Epithelial cell of esophagus (primary cell): ENCODE measurements around the gene LYST.
"Not testable (repeated sequence)": the region's sequence is repeated elsewhere in the genome, so short reads cannot be mapped to it uniquely, and the experiment has no call there.

Experiments used
- DNase-seq: peaks from one replicate; pipeline ENCODE4 v3.0.0; 2010; ENCODE audit warnings: low read depth
- H3K4me3 ChIP-seq: 2 replicates; pipeline ENCODE4 v1.5.1; 2011; ENCODE audit warnings: mild to moderate bottlenecking, low read length, control low read depth
- TF ChIP-seq, protein P1 (sequence below): IDR thresholded peaks from 2 replicates; pipeline ENCODE4 v1.5.1; 2011; ENCODE audit warnings: low read depth, mild to moderate bottlenecking, low read length, control low read depth, inconsistent platforms; ENCODE audit not compliant: insufficient read depth; ENCODE audit errors: missing control alignments

The LYST gene, protein sequence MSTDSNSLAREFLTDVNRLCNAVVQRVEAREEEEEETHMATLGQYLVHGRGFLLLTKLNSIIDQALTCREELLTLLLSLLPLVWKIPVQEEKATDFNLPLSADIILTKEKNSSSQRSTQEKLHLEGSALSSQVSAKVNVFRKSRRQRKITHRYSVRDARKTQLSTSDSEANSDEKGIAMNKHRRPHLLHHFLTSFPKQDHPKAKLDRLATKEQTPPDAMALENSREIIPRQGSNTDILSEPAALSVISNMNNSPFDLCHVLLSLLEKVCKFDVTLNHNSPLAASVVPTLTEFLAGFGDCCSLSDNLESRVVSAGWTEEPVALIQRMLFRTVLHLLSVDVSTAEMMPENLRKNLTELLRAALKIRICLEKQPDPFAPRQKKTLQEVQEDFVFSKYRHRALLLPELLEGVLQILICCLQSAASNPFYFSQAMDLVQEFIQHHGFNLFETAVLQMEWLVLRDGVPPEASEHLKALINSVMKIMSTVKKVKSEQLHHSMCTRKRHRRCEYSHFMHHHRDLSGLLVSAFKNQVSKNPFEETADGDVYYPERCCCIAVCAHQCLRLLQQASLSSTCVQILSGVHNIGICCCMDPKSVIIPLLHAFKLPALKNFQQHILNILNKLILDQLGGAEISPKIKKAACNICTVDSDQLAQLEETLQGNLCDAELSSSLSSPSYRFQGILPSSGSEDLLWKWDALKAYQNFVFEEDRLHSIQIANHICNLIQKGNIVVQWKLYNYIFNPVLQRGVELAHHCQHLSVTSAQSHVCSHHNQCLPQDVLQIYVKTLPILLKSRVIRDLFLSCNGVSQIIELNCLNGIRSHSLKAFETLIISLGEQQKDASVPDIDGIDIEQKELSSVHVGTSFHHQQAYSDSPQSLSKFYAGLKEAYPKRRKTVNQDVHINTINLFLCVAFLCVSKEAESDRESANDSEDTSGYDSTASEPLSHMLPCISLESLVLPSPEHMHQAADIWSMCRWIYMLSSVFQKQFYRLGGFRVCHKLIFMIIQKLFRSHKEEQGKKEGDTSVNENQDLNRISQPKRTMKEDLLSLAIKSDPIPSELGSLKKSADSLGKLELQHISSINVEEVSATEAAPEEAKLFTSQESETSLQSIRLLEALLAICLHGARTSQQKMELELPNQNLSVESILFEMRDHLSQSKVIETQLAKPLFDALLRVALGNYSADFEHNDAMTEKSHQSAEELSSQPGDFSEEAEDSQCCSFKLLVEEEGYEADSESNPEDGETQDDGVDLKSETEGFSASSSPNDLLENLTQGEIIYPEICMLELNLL (N-terminal part only)

GRCh38 chr1:235866205-235866912 lies at the start of gene LYST:
Gene LYST (minus strand): TSS chr1:235866906. CDS start chr1:235830417, 36,489 bp downstream.
- peak; percentile 63 for DNase-seq
- H3K4me3 ChIP-seq: peak within 1 kb of the TSS; percentile 72
- TF ChIP-seq, protein P1, sequence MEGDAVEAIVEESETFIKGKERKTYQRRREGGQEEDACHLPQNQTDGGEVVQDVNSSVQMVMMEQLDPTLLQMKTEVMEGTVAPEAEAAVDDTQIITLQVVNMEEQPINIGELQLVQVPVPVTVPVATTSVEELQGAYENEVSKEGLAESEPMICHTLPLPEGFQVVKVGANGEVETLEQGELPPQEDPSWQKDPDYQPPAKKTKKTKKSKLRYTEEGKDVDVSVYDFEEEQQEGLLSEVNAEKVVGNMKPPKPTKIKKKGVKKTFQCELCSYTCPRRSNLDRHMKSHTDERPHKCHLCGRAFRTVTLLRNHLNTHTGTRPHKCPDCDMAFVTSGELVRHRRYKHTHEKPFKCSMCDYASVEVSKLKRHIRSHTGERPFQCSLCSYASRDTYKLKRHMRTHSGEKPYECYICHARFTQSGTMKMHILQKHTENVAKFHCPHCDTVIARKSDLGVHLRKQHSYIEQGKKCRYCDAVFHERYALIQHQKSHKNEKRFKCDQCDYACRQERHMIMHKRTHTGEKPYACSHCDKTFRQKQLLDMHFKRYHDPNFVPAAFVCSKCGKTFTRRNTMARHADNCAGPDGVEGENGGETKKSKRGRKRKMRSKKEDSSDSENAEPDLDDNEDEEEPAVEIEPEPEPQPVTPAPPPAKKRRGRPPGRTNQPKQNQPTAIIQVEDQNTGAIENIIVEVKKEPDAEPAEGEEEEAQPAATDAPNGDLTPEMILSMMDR: peak; percentile 63

GRCh38 chr1:235915489-235915888 lies 48.8 kb upstream of the LYST start:
- DNase-seq, H3K4me3 ChIP-seq: not testable (repeated sequence)

GRCh38 chr1:235913311-235913710 lies 46.6 kb upstream of the LYST start:
- TF ChIP-seq, protein P1: no peak
- DNase-seq: peak; percentile 70

DNA sequence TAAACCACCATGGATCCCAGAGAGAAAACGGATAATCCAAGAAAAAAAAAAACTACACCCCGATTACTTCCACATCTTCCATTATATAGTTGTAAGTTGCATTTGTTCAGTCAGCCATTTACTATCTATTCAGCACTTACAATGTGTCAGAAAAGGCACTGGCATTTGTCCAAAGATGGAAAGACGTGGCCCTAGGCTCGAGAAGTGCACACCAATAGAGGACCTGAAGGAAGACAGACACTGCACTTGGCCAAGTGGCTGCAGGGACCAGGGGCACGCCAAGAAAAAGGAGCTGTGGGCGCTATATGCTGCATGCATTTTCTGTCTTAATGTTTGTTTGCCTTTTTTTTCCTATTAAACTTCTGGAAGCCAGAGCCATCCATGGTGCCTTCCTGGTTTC lies 45.2 kb upstream of the LYST start:
- H3K4me3 ChIP-seq: no peak overlapping the region
- no peak for DNase-seq
- TF ChIP-seq, protein P1: no peak

More at GRCh38 chr1:235913311-235913710, 46.6 kb upstream of the LYST start:
- H3K4me3 ChIP-seq: no peak overlapping the region

GRCh38 chr1:235911300-235911662 lies 44.6 kb upstream of the LYST start:
- H3K4me3 ChIP-seq: no peak overlapping the region
- TF ChIP-seq, protein P1: no peak
- no peak for DNase-seq

GRCh38 chr1:235910357-235911299 lies 43.9 kb upstream of the LYST start:
- TF ChIP-seq, protein P1: no peak
- H3K4me3 ChIP-seq: no peak overlapping the region
- DNase-seq: peak; percentile 96
